ENCODE measurements around the gene DENND6B. TPM values are rescaled to one million over a fixed set of nuclear protein-coding genes. Genes with fewer than 3 reads are reported as not detected.
A peak's percentile ranks its signal among the peaks of the same experiment; 100 is the strongest.

Gene DENND6B
- total RNA-seq, 1 experiment from 2014 or later = 11.0 TPM

GRCh38 chr22:50307890-50308596 is 18.8 kb downstream of the DENND6B start:
- Histone ChIP-seq H2AFZ (ENCODE audit: low read depth, low read length, poor library complexity, severe bottlenecking) (no peak overlapping the region), H3K4me2 (ENCODE audit: low read length) (peak overlapping the region; percentile 45), H3K4me3 (replicated peaks in 1 of 2; ENCODE audit: low read depth in 1 of 2, low read length in 2 of 2) (no peak overlapping the region), H3K9ac (ENCODE audit: low read length) (no peak overlapping the region), H3K9me2 (ENCODE audit: insufficient read depth) (no peaks in the 10 kb centered on the region), H3K9me3 (ENCODE audit: control insufficient read depth in 1 of 2, insufficient read depth in 1 of 2, low read depth in 1 of 2, low read length in 2 of 2) (no peaks in the 10 kb centered on the region), H3K79me2 (ENCODE audit: insufficient read depth, low read length) (peaks cover 39% of the 10 kb centered on the region), H3K27ac (ENCODE audit: low read depth, low read length) (peak overlapping the region; percentile 43; the same call in 1 of the 2 replicates), H3K27me3 (ENCODE audit: insufficient read depth, low read length) (no peaks in the 10 kb centered on the region), H3K4me1 (ENCODE audit: control insufficient read depth in 1 of 2, insufficient read depth in 2 of 2, low read length in 2 of 2) (peaks cover 30 to 48% of the 10 kb centered on the region in 2 experiments), H4K20me1 (ENCODE audit: insufficient read depth) (no peaks in the 10 kb centered on the region), H3K36me3 (ENCODE audit: control insufficient read depth in 1 of 2, insufficient read depth in 2 of 2, low read length in 2 of 2) (0 out of 4 replicates have a peak, but pooled peaks cover 0 to 2% of the 10 kb centered on the region in 2 experiments)
- no peak for ATAC-seq
- DNase-seq (ENCODE audit: low read depth, low spot score) = no peak
- intact Hi-C loops (cut with micrococcal nuclease) = no loop called here
- no TSS peak for BruUV-seq (replicated peaks)
- no peak for TF ChIP-seq SRF (IDR thresholded peaks at IDR 0.05; ENCODE audit: low read depth)
- TF ChIP-seq MAX (IDR thresholded peaks at IDR 0.05) = no peak
- no peak for TF ChIP-seq SIN3A (IDR thresholded peaks at IDR 0.05; ENCODE audit: low read depth)
- TF ChIP-seq ZNF274 (IDR thresholded peaks at IDR 0.05; ENCODE audit: low read depth, low read length) = no peak
- TF ChIP-seq EGR1 (IDR thresholded peaks at IDR 0.05; ENCODE audit: low read depth) = no peak
- TF ChIP-seq ZFX (IDR thresholded peaks at IDR 0.05) = no peak
- TF ChIP-seq RAD21 (IDR thresholded peaks at IDR 0.05; ENCODE audit: low read depth) = no peak
- TF ChIP-seq REST (IDR thresholded peaks at IDR 0.05; ENCODE audit: low read depth) = no peak
- no peak for TF ChIP-seq CBX3 (IDR thresholded peaks at IDR 0.05; ENCODE audit: low read depth)
- TF ChIP-seq ATF3 (IDR thresholded peaks at IDR 0.05) = no peak
- TF ChIP-seq TCF7L2 (IDR thresholded peaks at IDR 0.05; ENCODE audit: borderline replicate concordance, extremely low read depth, insufficient read depth, insufficient read length) = no peak
- no peak for TF ChIP-seq YY1 (IDR thresholded peaks at IDR 0.05; ENCODE audit: extremely low read depth, insufficient replicate concordance, low read depth, low read length)
- no peak for TF ChIP-seq FOSL1 (IDR thresholded peaks at IDR 0.05; ENCODE audit: low read depth)
- no peak for TF ChIP-seq POLR2AphosphoS5 (IDR thresholded peaks at IDR 0.05; ENCODE audit: low read depth, low read length)
- no peak for TF ChIP-seq POLR2A (IDR thresholded peaks at IDR 0.05; ENCODE audit: borderline replicate concordance, extremely low read depth, insufficient read depth, insufficient read length)
- ChIA-PET POLR2A (no interaction called here), CTCF (no interaction called here), RAD21 (ENCODE audit: low non-redundant PET in 1 of 2, low total read pairs in 2 of 2, uncharacterized antibody in 2 of 2, unreplicated experiment in 2 of 2) (interaction anchor here in 1 of 2 experiments (0.7 kb wide), 1 partner anchor 169 kb away, joined by 3 read pairs; no protein-coding TSS in a partner anchor)
